HepG2 (cell line): ENCODE measurements around the gene DTNA. TPM values are rescaled to one million over a fixed set of nuclear protein-coding genes. Genes with fewer than 3 reads are reported as not detected.

Source experiments
- ATAC-seq: fragments of 200-7000 bp; cut with Tn5 transposase; 3 replicates; pipeline ENCODE4 v1.9.1; 2020; ENCODE audit warnings: mild to moderate bottlenecking, moderate library complexity
- BruUV-seq: library from RNA; stranded (reverse); fragments of 400-500 nt; replicated peaks from 2 replicates; lab custom pipeline; 2021; lab: Mats Ljungman, UMichigan
- CTCF ChIA-PET: fragments of 300-600 bp; formaldehyde crosslinking; extraction: SDS; loops from one replicate; lab custom pipeline; 2021; ENCODE audit warnings: low total read pairs, inconsistent platforms, low intra/inter-chr PET ratio; lab: Yijun Ruan, JAX
- POLR2A ChIA-PET: fragments of 350-600 bp; sonication (Branson Sonifier 250); formaldehyde crosslinking; loops from one replicate; lab custom pipeline; 2020; ENCODE audit warnings: antibody characterized with exemption, inconsistent platforms; lab: Yijun Ruan, JAX
- DNase-seq: peaks from one replicate; pipeline ENCODE4 v3.0.0-alpha.2; 2015; ENCODE audit warnings: low spot score
- FAIRE-seq: peaks from 3 replicates; lab custom pipeline; 2011; peaks lifted over from hg19 to GRCh38; lab: Jason Lieb, UNC
- H2AFZ ChIP-seq: one replicate; pipeline ENCODE4 v1.6.1; 2011; ENCODE audit warnings: low read length, inconsistent platforms
- H3K27ac ChIP-seq: fragments of 300-600 bp; 3 replicates; pipeline ENCODE4 v1.8.0; 2011; ENCODE audit warnings: mixed run types, mild to moderate bottlenecking, mixed read lengths, low read length, inconsistent platforms; ENCODE audit not compliant: insufficient read depth; ENCODE audit errors: extremely low read length
- H3K27me3 ChIP-seq, 2 experiments: fragments of 200-600 bp in 1 of 2; 2 replicates in 1 of 2; 3 replicates in 1 of 2; pipeline versions ENCODE4 v1.6.0 to v1.8.0; 2011; ENCODE audit warnings: low read length in 2 of 2, mild to moderate bottlenecking in 2 of 2, moderate library complexity in 2 of 2, inconsistent platforms in 1 of 2; ENCODE audit not compliant: insufficient read depth in 2 of 2, control insufficient read depth in 1 of 2
- H3K36me3 ChIP-seq, 2 experiments: fragments of 200-600 bp in 1 of 2; replicated peaks in 1 of 2; 2 replicates in 1 of 2; 3 replicates in 1 of 2; pipeline versions ENCODE4 v1.5.1 to v1.8.0; 2011; ENCODE audit warnings: low read length in 2 of 2, inconsistent platforms in 1 of 2; ENCODE audit not compliant: insufficient read depth in 2 of 2, control insufficient read depth in 1 of 2
- H3K4me1 ChIP-seq: 2 replicates; pipeline ENCODE4 v1.5.1; 2012; ENCODE audit warnings: low read length, inconsistent platforms; ENCODE audit not compliant: insufficient read depth
- H3K4me2 ChIP-seq: 2 replicates; pipeline ENCODE4 v1.6.0; 2011; ENCODE audit warnings: low read depth, low read length, inconsistent platforms
- H3K4me3 ChIP-seq, 3 experiments: fragments of 200-600 bp in 1 of 3; sonication (generic), shearing (Covaris generic) in 1 of 3; replicated peaks in 1 of 3; 2 replicates each; pipeline ENCODE4 v1.5.1; 2011 to 2016; ENCODE audit warnings: low read length in 3 of 3, inconsistent platforms in 2 of 3, low read depth in 2 of 3, mild to moderate bottlenecking in 2 of 3, control low read depth in 1 of 3, mixed read lengths in 1 of 3; ENCODE audit not compliant: insufficient read depth in 1 of 3
- H3K79me2 ChIP-seq: one replicate; pipeline ENCODE4 v1.6.1; 2011; ENCODE audit warnings: low read length, inconsistent platforms; ENCODE audit not compliant: insufficient read depth
- H3K9ac ChIP-seq: 2 replicates; pipeline ENCODE4 v1.6.0; 2011; ENCODE audit warnings: mild to moderate bottlenecking, low read depth, low read length, inconsistent platforms; ENCODE audit not compliant: insufficient read depth
- H3K9me3 ChIP-seq: 2 replicates; pipeline ENCODE4 v1.5.1; 2012; ENCODE audit warnings: mild to moderate bottlenecking, low read length
- H4K20me1 ChIP-seq: 2 replicates; pipeline ENCODE4 v1.6.0; 2011; ENCODE audit warnings: inconsistent platforms, mild to moderate bottlenecking, low read length, moderate library complexity; ENCODE audit not compliant: insufficient read depth
- MLXIP ChIP-seq: sonication (generic); formaldehyde crosslinking; IDR thresholded peaks from 2 replicates; pipeline ENCODE4 v1.9.0; 2021; ENCODE audit warnings: missing genetic modification reagents, borderline replicate concordance
- ZNF652 ChIP-seq: IDR thresholded peaks from 2 replicates; pipeline ENCODE4 v1.6.1; 2016; ENCODE audit warnings: low read depth, borderline replicate concordance
- in situ Hi-C: cut with HindIII; loops from 2 replicates; pipeline ENCODE4 v1.10.0; 2017; ENCODE audit warnings: low pct_unique_long_range_greater_than_20kb; ENCODE audit not compliant: extremely low pct_ligation_motif_present
- intact Hi-C: fragments of 100-400 bp; cut with micrococcal nuclease; formaldehyde crosslinking; loops from one replicate; pipeline ENCODE4 v1.10.0; 2022; ENCODE audit not compliant: unreplicated experiment
- polyA plus RNA-seq, 8 experiments: library from polyadenylated mRNA; depleted of rRNA in 3 of 8; stranded (reverse) in 7 of 8; unstranded in 1 of 8; fragments of >200 nt; fragmentation: Illumina TruSeq in 4 of 8; extraction: Trizol in 4 of 8; gene quantifications; 2 replicates each; pipeline versions ENCODE4 v1.2.1 to v1.2.3, GENCODE V29; 2011 to 2016; ENCODE audit warnings: low read depth in 4 of 8, missing spikeins in 1 of 8, mixed read lengths in 1 of 8; ENCODE audit not compliant: insufficient read depth in 1 of 8
- total RNA-seq, 5 experiments: library from RNA; depleted of rRNA; stranded (reverse); fragments of >200 nt; fragmentation: Illumina TruSeq; extraction: Trizol; gene quantifications; 2 replicates each; pipeline ENCODE4 v1.2.3, GENCODE V29; 2016; ENCODE audit warnings: low read depth in 1 of 5
- TF ChIP-seq, protein P1 (sequence below): sonication (generic); formaldehyde crosslinking; conservative IDR thresholded peaks from 2 replicates; pipeline ENCODE4 v1.4.0; 2020; ENCODE audit warnings: missing genetic modification reagents

Gene DTNA
- total and polyA plus RNA-seq, 2 of the 13 experiments (the other 11 are each of a cell fraction or from before 2014, with no cell fraction given) = 8.5 to 29.0 TPM

DNA sequence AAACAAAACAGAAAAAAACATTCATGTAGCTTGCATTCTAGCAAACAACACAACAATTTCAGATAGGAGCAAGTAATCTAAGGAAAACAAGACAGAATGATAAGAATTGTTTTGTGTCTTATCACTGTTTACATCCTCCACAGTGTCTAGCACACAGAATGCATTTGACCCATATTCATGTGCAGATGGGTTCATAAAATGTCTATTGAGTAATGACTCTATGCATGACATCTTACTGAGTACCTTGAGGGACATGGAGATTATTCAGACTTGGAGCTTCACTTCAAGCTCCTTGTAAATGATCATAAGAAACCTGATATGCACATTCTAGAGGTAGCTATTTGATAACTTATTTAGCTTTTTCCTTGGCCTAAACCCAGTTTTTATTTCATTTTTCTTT lies 69.0 kb downstream of the DTNA start:
- no peak overlapping the region for H3K4me2 ChIP-seq
- H4K20me1 ChIP-seq = no peaks in the 10 kb centered on the region
- no peak overlapping the region for H3K27ac ChIP-seq
- TF ChIP-seq MLXIP (no peak), ZNF652 (no peak)
- TF ChIP-seq, protein P1, sequence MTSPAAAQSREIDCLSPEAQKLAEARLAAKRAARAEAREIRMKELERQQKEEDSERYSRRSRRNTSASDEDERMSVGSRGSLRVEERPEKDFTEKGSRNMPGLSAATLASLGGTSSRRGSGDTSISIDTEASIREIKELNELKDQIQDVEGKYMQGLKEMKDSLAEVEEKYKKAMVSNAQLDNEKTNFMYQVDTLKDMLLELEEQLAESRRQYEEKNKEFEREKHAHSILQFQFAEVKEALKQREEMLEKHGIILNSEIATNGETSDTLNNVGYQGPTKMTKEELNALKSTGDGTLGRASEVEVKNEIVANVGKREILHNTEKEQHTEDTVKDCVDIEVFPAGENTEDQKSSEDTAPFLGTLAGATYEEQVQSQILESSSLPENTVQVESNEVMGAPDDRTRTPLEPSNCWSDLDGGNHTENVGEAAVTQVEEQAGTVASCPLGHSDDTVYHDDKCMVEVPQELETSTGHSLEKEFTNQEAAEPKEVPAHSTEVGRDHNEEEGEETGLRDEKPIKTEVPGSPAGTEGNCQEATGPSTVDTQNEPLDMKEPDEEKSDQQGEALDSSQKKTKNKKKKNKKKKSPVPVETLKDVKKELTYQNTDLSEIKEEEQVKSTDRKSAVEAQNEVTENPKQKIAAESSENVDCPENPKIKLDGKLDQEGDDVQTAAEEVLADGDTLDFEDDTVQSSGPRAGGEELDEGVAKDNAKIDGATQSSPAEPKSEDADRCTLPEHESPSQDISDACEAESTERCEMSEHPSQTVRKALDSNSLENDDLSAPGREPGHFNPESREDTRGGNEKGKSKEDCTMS (CRISPR knock-in tag) = no peak
- no peak overlapping the region for H3K4me3 ChIP-seq
- H3K4me1 ChIP-seq = no peaks in the 10 kb centered on the region
- DNase-seq (no peak), FAIRE-seq (no peak), ATAC-seq (no peak)
- no peaks in the 10 kb centered on the region for H3K79me2 ChIP-seq
- H2AFZ ChIP-seq = no peak overlapping the region
- H3K9ac ChIP-seq = no peak overlapping the region
- no peaks in the 10 kb centered on the region for H3K9me3 ChIP-seq
- in situ Hi-C loops (no loop called here), intact Hi-C loops (no loop called here)
- H3K36me3 ChIP-seq = no peaks in the 10 kb centered on the region
- ChIA-PET POLR2A (no interaction called here), CTCF (no interaction called here)
- BruUV-seq = no TSS peak
- no peaks in the 10 kb centered on the region for H3K27me3 ChIP-seq
